Peyer's patch (tissue), 4 donors: ENCODE results near the gene CLTA. TPM values are rescaled to one million over a fixed set of nuclear protein-coding genes. Genes with fewer than 3 reads are reported as not detected.

Experiments
- DNase-seq, 3 donors: peaks; one replicate each; pipeline ENCODE4 v3.0.0-alpha.2; 2017 to 2019
- H3K27ac ChIP-seq, 4 donors: fragments of 200-600 bp; sonication (generic); one replicate each; pipeline ENCODE4 v1.5.1; 2016 to 2019
- H3K27me3 ChIP-seq, 2 donors: fragments of 200-600 bp; sonication (generic); one replicate each; pipeline ENCODE4 v1.5.1; 2019
- H3K36me3 ChIP-seq, 3 donors: fragments of 200-600 bp; sonication (generic); one replicate each; pipeline ENCODE4 v1.5.1; 2016 to 2019
- H3K4me1 ChIP-seq, 4 donors: fragments of 200-600 bp; sonication (generic); one replicate each; pipeline ENCODE4 v1.5.1; 2016 to 2019
- H3K4me3 ChIP-seq, 4 donors: fragments of 200-600 bp; sonication (generic); 1 replicate in 3 of 4; 2 replicates in 1 of 4; pipeline ENCODE4 v1.5.1; 2016 to 2019; ENCODE audit warnings: mild to moderate bottlenecking in 1 of 4
- H3K9me3 ChIP-seq, 4 donors: fragments of 200-600 bp; sonication (generic); one replicate each; pipeline ENCODE4 v1.5.1; 2016 to 2019; ENCODE audit warnings: mild to moderate bottlenecking in 1 of 4
- POLR2A ChIP-seq, 2 donors: fragments of 450-650 bp; IDR thresholded peaks; one replicate each; pipeline ENCODE4 v1.5.1; 2017; ENCODE audit warnings: antibody characterized with exemption in 2 of 2, mild to moderate bottlenecking in 2 of 2, moderate library complexity in 2 of 2
- total RNA-seq, 4 donors: library from RNA; depleted of rRNA; stranded (reverse); fragments of >200 nt; gene quantifications; one replicate each; pipeline ENCODE4 v1.1.0, GENCODE V29; 2016
- TF ChIP-seq, protein P1 (sequence below), 6 experiments: fragments of 450-650 bp in 4 of 6; fragments of 200-600 bp in 2 of 6; sonication (generic) in 1 of 6; IDR thresholded peaks; one replicate each; pipeline ENCODE4 v1.5.1; 2017 to 2019; ENCODE audit warnings: antibody characterized with exemption in 6 of 6, mild to moderate bottlenecking in 3 of 6, moderate library complexity in 1 of 6

The CLTA gene
- total RNA-seq, 4 donors from 2014 or later = 131 to 150 (median 133) TPM

DNA sequence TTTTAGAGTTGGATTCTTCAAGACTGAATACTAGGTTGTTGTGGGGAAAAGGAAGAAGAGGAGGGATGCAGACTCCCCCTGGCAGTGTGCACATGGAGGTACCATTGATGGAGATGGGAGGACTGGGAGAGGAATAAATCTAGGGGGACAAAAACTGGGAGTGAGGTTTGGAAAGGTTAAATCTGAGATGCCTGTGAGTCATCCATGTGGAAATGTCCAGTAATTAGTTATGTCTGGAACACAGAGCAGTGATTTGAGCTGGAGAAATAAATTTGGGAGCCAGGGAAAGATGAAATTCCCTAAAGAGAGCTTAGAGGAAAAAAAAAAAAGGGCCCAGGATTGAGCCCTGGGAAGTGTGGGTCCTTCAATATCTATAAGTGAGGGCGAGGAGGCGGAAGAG, 29.5 kb upstream of the CLTA start:
- Histone ChIP-seq H3K27me3 (no peaks in the 10 kb centered on the region), H3K27ac (peak overlapping the region in 1 of 4 donors; percentile 34), H3K36me3 (peaks cover 0 to 10% (median 0%) of the 10 kb centered on the region in 3 donors), H3K9me3 (no peaks in the 10 kb centered on the region), H3K4me1 (peaks cover 0 to 9% (median 0%) of the 10 kb centered on the region in 4 donors), H3K4me3 (no peak overlapping the region)
- no peak for DNase-seq
- TF ChIP-seq, protein P1, sequence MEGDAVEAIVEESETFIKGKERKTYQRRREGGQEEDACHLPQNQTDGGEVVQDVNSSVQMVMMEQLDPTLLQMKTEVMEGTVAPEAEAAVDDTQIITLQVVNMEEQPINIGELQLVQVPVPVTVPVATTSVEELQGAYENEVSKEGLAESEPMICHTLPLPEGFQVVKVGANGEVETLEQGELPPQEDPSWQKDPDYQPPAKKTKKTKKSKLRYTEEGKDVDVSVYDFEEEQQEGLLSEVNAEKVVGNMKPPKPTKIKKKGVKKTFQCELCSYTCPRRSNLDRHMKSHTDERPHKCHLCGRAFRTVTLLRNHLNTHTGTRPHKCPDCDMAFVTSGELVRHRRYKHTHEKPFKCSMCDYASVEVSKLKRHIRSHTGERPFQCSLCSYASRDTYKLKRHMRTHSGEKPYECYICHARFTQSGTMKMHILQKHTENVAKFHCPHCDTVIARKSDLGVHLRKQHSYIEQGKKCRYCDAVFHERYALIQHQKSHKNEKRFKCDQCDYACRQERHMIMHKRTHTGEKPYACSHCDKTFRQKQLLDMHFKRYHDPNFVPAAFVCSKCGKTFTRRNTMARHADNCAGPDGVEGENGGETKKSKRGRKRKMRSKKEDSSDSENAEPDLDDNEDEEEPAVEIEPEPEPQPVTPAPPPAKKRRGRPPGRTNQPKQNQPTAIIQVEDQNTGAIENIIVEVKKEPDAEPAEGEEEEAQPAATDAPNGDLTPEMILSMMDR (IDR thresholded peaks at IDR 0.05) = no peak
- no peak for TF ChIP-seq POLR2A (IDR thresholded peaks at IDR 0.05)

GRCh38 chr9:36162211-36162738, 28.4 kb upstream of the CLTA start:
- no peaks in the 10 kb centered on the region for H3K36me3 ChIP-seq
- H3K9me3 ChIP-seq = no peaks in the 10 kb centered on the region
- H3K27me3 ChIP-seq = no peaks in the 10 kb centered on the region
- H3K4me3 ChIP-seq = no peak overlapping the region
- peak overlapping the region in 1 of 4 donors; percentile 34 for H3K27ac ChIP-seq
- DNase-seq = no peak
- no peak for TF ChIP-seq POLR2A (IDR thresholded peaks at IDR 0.05)
- TF ChIP-seq, protein P1 (IDR thresholded peaks at IDR 0.05) = no peak
- H3K4me1 ChIP-seq = peaks cover 0 to 12% (median 0%) of the 10 kb centered on the region in 4 donors

- no peak overlapping the region for H3K4me3 ChIP-seq
Measured at GRCh38 chr9:36163049-36163785, 27.5 kb upstream of the CLTA start.

GRCh38 chr9:36163786-36164170, 26.9 kb upstream of the CLTA start:
- Histone ChIP-seq H3K4me1 (peaks cover 0 to 12% (median 0%) of the 10 kb centered on the region in 4 donors), H3K27me3 (no peaks in the 10 kb centered on the region), H3K27ac (peak overlapping the region; percentile 3 to 78 (median 48)), H3K36me3 (no peaks in the 10 kb centered on the region), H3K4me3 (no peak overlapping the region), H3K9me3 (no peaks in the 10 kb centered on the region)
- no peak for TF ChIP-seq POLR2A (IDR thresholded peaks at IDR 0.05)
- TF ChIP-seq, protein P1 (IDR thresholded peaks at IDR 0.05) = no peak
- DNase-seq = no peak

More at GRCh38 chr9:36163049-36163785, 27.5 kb upstream of the CLTA start:
- DNase-seq = no peak
- Histone ChIP-seq H3K4me1 (peaks cover 0 to 12% (median 0%) of the 10 kb centered on the region in 4 donors), H3K36me3 (no peaks in the 10 kb centered on the region), H3K9me3 (no peaks in the 10 kb centered on the region), H3K27ac (peak overlapping the region; percentile 28 to 78 (median 48)), H3K27me3 (no peaks in the 10 kb centered on the region)
- no peak for TF ChIP-seq POLR2A (IDR thresholded peaks at IDR 0.05)
- TF ChIP-seq, protein P1 (IDR thresholded peaks at IDR 0.05) = no peak

GRCh38 chr9:36164372-36164771, 26.3 kb upstream of the CLTA start:
- Histone ChIP-seq H3K9me3 (no peaks in the 10 kb centered on the region), H3K27me3 (no peaks in the 10 kb centered on the region), H3K4me1 (peaks cover 0 to 12% (median 0%) of the 10 kb centered on the region in 4 donors), H3K4me3 (no peak overlapping the region), H3K27ac (peak overlapping the region in 1 of 4 donors; percentile 78), H3K36me3 (no peaks in the 10 kb centered on the region)
- DNase-seq = no peak
- TF ChIP-seq, protein P1 (IDR thresholded peaks at IDR 0.05) = no peak
- TF ChIP-seq POLR2A (IDR thresholded peaks at IDR 0.05) = no peak
